Loucy (cell line): ENCODE measurements around the gene PDE11A.

Experiments used
- EZH2phosphoT487 ChIP-seq: fragments of 200-600 bp; IDR thresholded peaks from 2 replicates; pipeline ENCODE4 v1.6.1; 2018; ENCODE audit warnings: antibody characterized with exemption, mild to moderate bottlenecking, moderate library complexity, borderline replicate concordance
- TF ChIP-seq, protein P1 (sequence below): fragments of 200-600 bp; sonication (generic); conservative IDR thresholded peaks from 2 replicates; pipeline ENCODE4 v1.5.1; 2014; ENCODE audit warnings: mild to moderate bottlenecking, antibody characterized with exemption, low read length

DNA sequence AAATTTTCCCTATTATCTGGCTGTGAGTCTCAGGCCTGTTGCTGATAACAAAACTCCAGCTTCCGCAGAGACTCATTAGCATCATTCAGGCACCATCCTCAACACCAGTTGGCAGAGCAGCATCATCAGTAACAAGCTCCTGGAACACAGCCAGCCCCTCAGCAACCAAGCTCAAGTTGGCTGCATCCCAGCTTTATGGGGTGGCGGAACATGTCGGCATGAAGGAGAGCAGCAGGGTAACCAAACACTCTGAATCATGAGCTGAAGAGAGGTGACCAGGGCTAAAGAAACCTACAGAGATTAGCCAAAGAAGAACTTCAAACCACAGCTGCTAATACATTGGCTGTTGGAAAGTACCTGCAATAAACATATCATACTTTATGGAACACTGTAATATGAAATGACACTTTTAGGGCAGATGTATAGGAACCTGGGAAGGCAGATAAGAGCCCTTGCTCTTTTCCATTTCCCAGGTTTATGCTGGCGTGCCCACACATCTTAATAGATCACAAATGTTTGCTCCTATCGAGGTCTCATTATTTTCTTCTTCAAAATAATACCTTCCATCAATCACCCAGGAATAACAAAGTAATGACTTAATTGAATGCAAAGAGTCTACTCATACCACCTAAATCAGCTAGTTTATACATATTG is 63.8 kb downstream of the PDE11A start:
- TF ChIP-seq, protein P1, sequence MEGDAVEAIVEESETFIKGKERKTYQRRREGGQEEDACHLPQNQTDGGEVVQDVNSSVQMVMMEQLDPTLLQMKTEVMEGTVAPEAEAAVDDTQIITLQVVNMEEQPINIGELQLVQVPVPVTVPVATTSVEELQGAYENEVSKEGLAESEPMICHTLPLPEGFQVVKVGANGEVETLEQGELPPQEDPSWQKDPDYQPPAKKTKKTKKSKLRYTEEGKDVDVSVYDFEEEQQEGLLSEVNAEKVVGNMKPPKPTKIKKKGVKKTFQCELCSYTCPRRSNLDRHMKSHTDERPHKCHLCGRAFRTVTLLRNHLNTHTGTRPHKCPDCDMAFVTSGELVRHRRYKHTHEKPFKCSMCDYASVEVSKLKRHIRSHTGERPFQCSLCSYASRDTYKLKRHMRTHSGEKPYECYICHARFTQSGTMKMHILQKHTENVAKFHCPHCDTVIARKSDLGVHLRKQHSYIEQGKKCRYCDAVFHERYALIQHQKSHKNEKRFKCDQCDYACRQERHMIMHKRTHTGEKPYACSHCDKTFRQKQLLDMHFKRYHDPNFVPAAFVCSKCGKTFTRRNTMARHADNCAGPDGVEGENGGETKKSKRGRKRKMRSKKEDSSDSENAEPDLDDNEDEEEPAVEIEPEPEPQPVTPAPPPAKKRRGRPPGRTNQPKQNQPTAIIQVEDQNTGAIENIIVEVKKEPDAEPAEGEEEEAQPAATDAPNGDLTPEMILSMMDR: no peak
- TF ChIP-seq EZH2phosphoT487: no peak
